ENCODE measurements around the gene CX3CR1.

Gene CX3CR1

DNA sequence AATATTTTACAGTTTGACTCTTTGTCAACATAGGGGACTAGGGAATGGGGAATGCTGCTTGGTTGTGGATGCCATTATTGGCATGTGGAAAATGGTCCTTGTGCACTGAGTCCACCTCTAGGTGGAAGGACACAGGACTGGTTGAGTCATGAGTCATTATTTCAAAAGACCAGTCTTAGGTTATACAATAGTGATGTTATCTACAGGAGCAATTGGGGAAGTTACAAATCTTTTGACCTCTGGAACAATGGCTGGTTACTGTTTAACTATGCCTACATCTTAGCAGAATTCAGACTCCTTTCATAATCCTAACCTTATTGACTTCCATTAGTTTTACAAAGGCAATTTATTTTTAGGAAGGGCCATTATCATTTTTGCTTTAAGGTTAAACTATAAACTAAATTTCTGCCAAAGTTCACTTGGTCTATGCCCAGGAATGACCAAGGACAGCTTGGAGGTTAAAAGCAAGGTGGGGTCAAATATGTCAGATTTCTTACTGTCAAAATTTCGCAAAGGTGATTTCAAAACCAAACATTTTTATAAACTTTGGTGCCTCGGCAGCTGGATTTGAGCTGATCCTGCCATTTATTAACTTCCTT is 37.8 kb upstream of the CX3CR1 start:
- no peak overlapping the region for H3K4me3 ChIP-seq (ENCODE audit: low read depth, low read length)
- no peaks in the 10 kb centered on the region for H3K9me3 ChIP-seq (ENCODE audit: control insufficient read depth, insufficient read depth, low read length)
- H3K9ac ChIP-seq (ENCODE audit: low read depth, low read length) = no peak overlapping the region
- no peaks in the 10 kb centered on the region for H3K36me3 ChIP-seq (ENCODE audit: control insufficient read depth, insufficient read depth, low read length)
- H3K27me3 ChIP-seq (ENCODE audit: control insufficient read depth, insufficient read depth, low read length) = no peaks in the 10 kb centered on the region
- no peaks in the 10 kb centered on the region for H3K4me1 ChIP-seq (ENCODE audit: control insufficient read depth, insufficient read depth, low read length)

DNA sequence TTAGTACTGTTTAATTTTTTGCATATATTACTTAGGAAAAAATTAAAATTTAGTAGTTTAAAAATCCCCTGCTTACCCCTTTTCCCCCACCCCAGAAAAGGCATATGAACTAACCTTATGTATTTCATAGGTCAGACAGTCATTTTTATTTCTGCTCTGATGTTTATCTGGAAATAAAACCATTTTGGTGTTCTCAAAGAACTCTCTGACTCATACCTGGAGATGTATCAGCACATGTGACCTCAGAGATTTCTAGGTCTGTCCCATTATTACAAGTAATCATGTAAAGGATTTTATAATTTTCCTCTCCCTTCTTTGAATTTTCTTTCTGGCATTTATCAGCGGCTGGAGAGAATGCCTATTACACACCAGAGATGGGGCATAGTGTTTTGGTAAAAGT is 35.6 kb upstream of the CX3CR1 start:
- H3K36me3 ChIP-seq (ENCODE audit: control insufficient read depth, insufficient read depth, low read length) = no peaks in the 10 kb centered on the region
- no peak overlapping the region for H3K4me3 ChIP-seq (ENCODE audit: low read depth, low read length)
- H3K4me1 ChIP-seq (ENCODE audit: control insufficient read depth, insufficient read depth, low read length) = no peaks in the 10 kb centered on the region
- H3K27me3 ChIP-seq (ENCODE audit: control insufficient read depth, insufficient read depth, low read length) = no peaks in the 10 kb centered on the region
- no peaks in the 10 kb centered on the region for H3K9me3 ChIP-seq (ENCODE audit: control insufficient read depth, insufficient read depth, low read length)
- no peak overlapping the region for H3K9ac ChIP-seq (ENCODE audit: low read depth, low read length)

DNA sequence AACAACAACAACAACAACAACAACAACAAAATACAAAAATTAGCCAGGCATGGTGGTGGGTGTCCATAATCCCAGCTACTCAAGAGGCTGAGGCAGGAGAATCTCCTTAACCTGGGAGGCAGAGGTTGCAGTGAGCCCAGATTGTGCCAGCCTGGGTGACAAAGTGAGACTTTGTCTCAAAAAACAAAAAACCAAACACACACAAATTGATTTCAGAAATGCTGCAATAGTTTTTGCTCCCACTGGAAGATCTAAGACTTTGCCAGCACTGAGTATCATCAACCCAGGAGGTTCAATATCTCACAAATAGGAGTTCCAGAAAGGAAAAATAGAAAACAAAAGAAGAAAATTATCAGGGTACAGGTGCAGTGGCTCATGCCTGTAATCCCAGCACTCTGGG is 33.5 kb upstream of the CX3CR1 start:
- Histone ChIP-seq H3K36me3 (ENCODE audit: control insufficient read depth, insufficient read depth, low read length) (no peaks in the 10 kb centered on the region), H3K4me3 (ENCODE audit: low read depth, low read length) (no peak overlapping the region), H3K9ac (ENCODE audit: low read depth, low read length) (no peak overlapping the region), H3K4me1 (ENCODE audit: control insufficient read depth, insufficient read depth, low read length) (no peaks in the 10 kb centered on the region), H3K9me3 (ENCODE audit: control insufficient read depth, insufficient read depth, low read length) (no peaks in the 10 kb centered on the region), H3K27me3 (ENCODE audit: control insufficient read depth, insufficient read depth, low read length) (no peaks in the 10 kb centered on the region)

DNA sequence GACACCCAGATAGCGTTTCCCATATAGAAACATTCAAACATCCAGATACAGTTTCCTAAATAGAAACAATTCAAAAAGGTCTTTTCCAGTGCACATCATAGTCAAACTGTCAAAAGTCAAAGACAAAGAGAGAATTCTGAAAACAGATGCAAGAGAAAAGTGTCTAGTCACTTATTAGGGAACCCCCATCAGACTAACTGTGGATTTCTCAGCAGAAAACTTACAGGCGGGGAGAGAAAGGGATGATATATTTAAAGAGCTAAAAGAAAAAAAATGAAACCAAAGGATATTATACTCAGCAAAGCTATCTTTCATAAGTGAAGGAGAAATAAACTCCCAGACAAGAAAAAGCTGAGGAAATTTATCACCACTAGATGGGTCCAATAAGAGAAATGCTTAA is 22.3 kb upstream of the CX3CR1 start:
- Histone ChIP-seq H3K27me3 (ENCODE audit: control insufficient read depth, insufficient read depth, low read length) (no peaks in the 10 kb centered on the region), H3K4me3 (ENCODE audit: low read depth, low read length) (no peak overlapping the region), H3K36me3 (ENCODE audit: control insufficient read depth, insufficient read depth, low read length) (no peaks in the 10 kb centered on the region), H3K9ac (ENCODE audit: low read depth, low read length) (no peak overlapping the region), H3K4me1 (ENCODE audit: control insufficient read depth, insufficient read depth, low read length) (no peaks in the 10 kb centered on the region), H3K9me3 (ENCODE audit: control insufficient read depth, insufficient read depth, low read length) (no peaks in the 10 kb centered on the region)

DNA sequence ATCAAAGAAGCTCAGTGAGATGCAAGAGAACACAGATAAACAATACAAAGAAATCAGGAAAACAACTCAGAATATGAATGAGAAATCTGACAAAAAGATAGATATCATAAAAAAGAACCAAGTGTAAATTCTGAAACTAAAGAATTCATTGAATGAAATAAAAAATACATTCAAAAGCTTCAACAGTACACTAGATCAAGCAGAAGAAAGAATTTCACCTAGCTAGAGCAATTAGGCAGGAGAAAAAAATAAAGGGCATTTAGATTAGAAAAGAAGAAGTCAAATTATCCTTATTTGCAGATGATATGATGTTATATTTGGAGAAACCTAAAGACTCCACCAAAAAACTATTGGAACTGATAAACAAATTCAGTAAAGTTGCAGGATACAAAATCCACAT is 19.4 kb upstream of the CX3CR1 start:
- no peaks in the 10 kb centered on the region for H3K27me3 ChIP-seq (ENCODE audit: control insufficient read depth, insufficient read depth, low read length)
- H3K36me3 ChIP-seq (ENCODE audit: control insufficient read depth, insufficient read depth, low read length) = no peaks in the 10 kb centered on the region
- H3K9ac ChIP-seq (ENCODE audit: low read depth, low read length) = no peak overlapping the region
- no peak overlapping the region for H3K4me3 ChIP-seq (ENCODE audit: low read depth, low read length)
- no peaks in the 10 kb centered on the region for H3K9me3 ChIP-seq (ENCODE audit: control insufficient read depth, insufficient read depth, low read length)
- H3K4me1 ChIP-seq (ENCODE audit: control insufficient read depth, insufficient read depth, low read length) = no peaks in the 10 kb centered on the region

DNA sequence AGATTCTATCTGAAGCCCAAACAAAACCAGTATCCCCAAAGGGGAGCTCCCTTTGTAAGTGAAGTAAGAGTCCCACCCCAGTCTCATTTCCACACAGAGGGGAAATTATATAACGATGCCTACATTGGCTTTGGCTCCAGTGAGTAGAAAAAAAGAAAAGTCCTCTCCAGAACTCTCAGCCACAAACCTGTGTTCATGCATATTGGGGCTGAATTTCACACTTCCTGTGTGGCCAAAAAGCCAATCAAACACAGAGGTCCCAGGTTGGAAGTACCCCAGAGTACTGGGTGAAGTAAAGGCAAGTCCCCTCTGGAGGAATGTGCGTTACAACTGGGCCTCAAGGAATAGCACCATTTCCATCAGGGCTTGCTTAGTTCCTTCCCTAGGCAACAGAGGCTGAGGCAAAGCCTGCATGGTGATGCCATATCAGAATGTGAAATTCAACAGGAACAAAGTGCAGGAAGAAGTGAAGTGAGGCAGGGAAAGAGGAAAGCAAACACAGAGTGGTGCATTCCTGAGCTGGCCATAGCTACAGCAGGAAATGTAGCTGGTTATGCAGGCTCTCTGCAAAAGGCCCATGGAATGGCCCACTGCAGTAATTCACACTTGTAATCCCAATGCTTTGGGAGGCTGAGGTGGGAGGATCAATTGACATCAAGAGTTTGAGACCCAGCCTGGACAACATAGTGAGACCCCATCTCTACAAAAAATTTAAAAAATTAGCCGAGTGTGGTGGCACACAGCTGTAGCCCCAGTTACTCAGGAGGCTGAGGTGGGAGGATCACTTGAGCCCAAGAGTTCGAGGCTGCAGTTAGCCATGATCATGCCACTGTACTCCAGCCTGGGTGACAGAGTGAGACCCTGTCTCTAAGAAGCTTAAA is 16.6 kb upstream of the CX3CR1 start:
- no peaks in the 10 kb centered on the region for H3K36me3 ChIP-seq (ENCODE audit: control insufficient read depth, insufficient read depth, low read length)
- no peak overlapping the region for H3K9ac ChIP-seq (ENCODE audit: low read depth, low read length)
- no peaks in the 10 kb centered on the region for H3K27me3 ChIP-seq (ENCODE audit: control insufficient read depth, insufficient read depth, low read length)
- H3K4me1 ChIP-seq (ENCODE audit: control insufficient read depth, insufficient read depth, low read length) = no peaks in the 10 kb centered on the region
- no peak overlapping the region for H3K4me3 ChIP-seq (ENCODE audit: low read depth, low read length)
- H3K9me3 ChIP-seq (ENCODE audit: control insufficient read depth, insufficient read depth, low read length) = no peaks in the 10 kb centered on the region

DNA sequence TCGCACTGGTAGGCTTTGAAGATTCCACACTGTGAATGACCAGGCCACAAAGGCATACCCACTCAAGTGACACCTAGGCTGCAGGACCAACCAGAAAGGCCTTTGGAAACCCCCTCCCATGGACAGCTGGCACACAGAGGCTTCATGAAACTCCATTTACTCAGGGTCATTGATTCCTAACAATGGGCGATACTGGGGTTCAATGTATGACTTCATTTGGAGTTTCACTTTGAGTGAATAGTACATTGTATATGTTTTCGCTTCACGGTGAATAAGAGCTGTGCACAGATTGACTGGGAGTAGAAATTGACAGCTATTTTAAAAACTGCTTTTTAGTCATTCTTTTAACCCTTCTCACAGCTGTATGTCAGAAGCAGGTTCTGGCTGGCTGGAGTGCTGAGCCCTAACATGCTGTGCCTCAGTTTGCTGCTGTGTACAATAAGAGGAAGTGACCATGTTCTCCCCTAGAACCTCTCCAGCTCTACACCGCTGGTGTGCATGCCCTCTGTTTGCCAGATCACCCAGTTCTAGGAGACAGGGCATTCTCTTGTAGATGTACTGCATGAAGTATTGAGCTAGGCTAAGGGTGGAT is 15.4 kb upstream of the CX3CR1 start:
- Histone ChIP-seq H3K4me3 (ENCODE audit: low read depth, low read length) (no peak overlapping the region), H3K27me3 (ENCODE audit: control insufficient read depth, insufficient read depth, low read length) (no peaks in the 10 kb centered on the region), H3K9me3 (ENCODE audit: control insufficient read depth, insufficient read depth, low read length) (no peaks in the 10 kb centered on the region), H3K9ac (ENCODE audit: low read depth, low read length) (no peak overlapping the region), H3K4me1 (ENCODE audit: control insufficient read depth, insufficient read depth, low read length) (no peaks in the 10 kb centered on the region), H3K36me3 (ENCODE audit: control insufficient read depth, insufficient read depth, low read length) (no peaks in the 10 kb centered on the region)

DNA sequence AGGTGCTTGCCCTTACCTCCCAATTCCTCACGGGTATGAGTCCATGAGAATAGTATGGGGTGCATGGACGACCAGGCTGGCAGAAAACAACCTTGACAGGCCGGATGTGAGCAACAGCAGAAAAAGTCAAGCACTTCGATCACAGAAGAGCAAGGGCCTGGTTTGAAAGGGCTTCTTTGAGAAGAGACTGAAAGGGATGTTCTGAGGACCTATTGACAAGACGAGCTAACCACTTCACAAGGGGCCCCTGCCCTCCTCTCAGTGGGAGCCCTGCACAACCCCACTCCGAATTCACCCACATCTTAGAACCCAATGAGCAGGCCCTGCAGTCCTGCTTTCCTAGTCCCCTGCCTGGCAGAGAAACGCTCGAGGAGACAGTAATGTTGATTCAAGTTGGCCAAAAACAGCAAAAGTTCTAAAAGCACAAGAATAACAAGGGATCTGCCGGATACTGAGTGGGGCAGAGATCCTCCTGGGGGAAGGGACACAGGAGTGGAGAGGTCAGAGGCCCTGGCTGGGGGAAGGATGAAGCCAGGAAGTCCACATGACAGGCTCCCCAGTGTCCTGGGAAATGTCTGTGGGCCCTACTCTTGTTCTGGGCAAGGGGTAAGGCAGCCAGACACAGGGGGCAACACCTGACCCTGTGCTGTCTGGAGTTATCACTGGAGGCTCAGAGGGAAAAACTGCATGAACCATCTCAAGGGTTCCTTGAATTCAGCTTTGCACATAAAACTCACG is 14.8 kb upstream of the CX3CR1 start:
- no peak overlapping the region for H3K9ac ChIP-seq (ENCODE audit: low read depth, low read length)
- no peak overlapping the region for H3K4me3 ChIP-seq (ENCODE audit: low read depth, low read length)
- no peaks in the 10 kb centered on the region for H3K27me3 ChIP-seq (ENCODE audit: control insufficient read depth, insufficient read depth, low read length)
- no peaks in the 10 kb centered on the region for H3K4me1 ChIP-seq (ENCODE audit: control insufficient read depth, insufficient read depth, low read length)
- H3K36me3 ChIP-seq (ENCODE audit: control insufficient read depth, insufficient read depth, low read length) = no peaks in the 10 kb centered on the region
- H3K9me3 ChIP-seq (ENCODE audit: control insufficient read depth, insufficient read depth, low read length) = no peaks in the 10 kb centered on the region

DNA sequence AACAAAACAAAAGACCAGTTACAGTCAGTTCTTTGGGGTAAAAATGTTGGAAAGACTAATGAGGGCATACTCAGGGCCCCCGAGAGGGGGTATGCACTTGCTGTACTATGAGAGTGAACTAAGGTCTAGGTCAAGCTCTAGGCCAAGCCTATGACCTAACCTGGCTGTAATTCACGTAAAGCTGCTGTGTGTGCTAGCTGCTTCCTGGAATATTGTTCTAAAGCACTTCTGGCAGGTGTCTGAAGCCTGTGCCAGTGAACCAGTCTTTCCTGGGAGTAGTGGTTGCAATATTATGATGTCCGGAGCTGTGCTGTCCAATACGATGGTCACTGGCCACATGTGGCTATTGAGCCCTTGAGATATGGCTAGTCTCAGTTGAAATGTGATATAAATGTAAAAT is 13.1 kb upstream of the CX3CR1 start:
- no peak overlapping the region for H3K4me3 ChIP-seq (ENCODE audit: low read depth, low read length)
- H3K4me1 ChIP-seq (ENCODE audit: control insufficient read depth, insufficient read depth, low read length) = peaks cover 2% of the 10 kb centered on the region
- H3K36me3 ChIP-seq (ENCODE audit: control insufficient read depth, insufficient read depth, low read length) = no peaks in the 10 kb centered on the region
- H3K9me3 ChIP-seq (ENCODE audit: control insufficient read depth, insufficient read depth, low read length) = no peaks in the 10 kb centered on the region
- no peak overlapping the region for H3K9ac ChIP-seq (ENCODE audit: low read depth, low read length)
- H3K27me3 ChIP-seq (ENCODE audit: control insufficient read depth, insufficient read depth, low read length) = no peaks in the 10 kb centered on the region

DNA sequence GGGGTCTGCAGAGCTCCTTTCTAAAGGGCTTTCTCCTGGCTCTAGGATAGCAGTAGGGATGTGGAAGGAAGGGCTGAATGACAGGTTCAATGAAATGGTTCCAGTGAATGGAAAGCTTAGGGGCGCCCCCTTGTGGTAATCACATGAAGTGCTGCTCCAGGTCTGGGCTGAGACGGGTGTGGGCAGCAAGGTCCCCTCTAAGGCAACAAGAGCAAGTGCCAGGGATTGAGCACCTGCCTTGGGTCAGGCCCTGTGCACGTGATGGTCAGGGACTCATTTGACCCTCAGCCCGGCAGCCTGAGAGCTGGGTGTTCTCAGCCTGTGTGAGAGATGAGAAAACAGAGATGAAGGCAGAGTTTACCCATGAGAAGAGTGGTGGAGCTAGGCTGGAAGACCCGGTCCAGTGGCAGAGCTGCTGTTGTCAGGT is 12.1 kb upstream of the CX3CR1 start:
- Histone ChIP-seq H3K36me3 (ENCODE audit: control insufficient read depth, insufficient read depth, low read length) (no peaks in the 10 kb centered on the region), H3K4me3 (ENCODE audit: low read depth, low read length) (no peak overlapping the region), H3K9me3 (ENCODE audit: control insufficient read depth, insufficient read depth, low read length) (no peaks in the 10 kb centered on the region), H3K27me3 (ENCODE audit: control insufficient read depth, insufficient read depth, low read length) (no peaks in the 10 kb centered on the region), H3K4me1 (ENCODE audit: control insufficient read depth, insufficient read depth, low read length) (peaks cover 2% of the 10 kb centered on the region), H3K9ac (ENCODE audit: low read depth, low read length) (no peak overlapping the region)

DNA sequence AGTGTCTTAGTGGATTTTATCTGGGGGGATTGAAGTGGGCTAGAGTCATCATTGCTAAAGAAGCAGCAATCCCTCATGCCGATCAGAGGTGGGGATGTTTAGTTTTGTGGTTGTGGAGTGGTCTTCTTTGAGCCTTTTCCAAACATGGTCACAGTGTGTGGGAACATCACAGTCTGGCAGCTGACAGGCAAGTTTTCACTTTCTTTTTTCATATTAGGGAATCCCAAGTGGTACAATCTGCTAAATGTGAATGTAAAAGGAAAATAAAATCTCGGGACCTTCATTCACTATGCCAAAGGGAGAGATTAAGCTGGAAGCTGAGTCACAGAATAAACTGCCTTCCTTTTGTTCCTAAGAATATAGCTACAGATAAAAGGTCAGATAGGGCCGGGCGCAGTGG is 10.4 kb upstream of the CX3CR1 start:
- H3K9ac ChIP-seq (ENCODE audit: low read depth, low read length) = no peak overlapping the region

More for the DNA sequence above, 10.4 kb upstream of the CX3CR1 start:
- H3K4me3 ChIP-seq (ENCODE audit: low read depth, low read length) = no peak overlapping the region
- H3K36me3 ChIP-seq (ENCODE audit: control insufficient read depth, insufficient read depth, low read length) = no peaks in the 10 kb centered on the region
- H3K27me3 ChIP-seq (ENCODE audit: control insufficient read depth, insufficient read depth, low read length) = no peaks in the 10 kb centered on the region
- peaks cover 2% of the 10 kb centered on the region for H3K4me1 ChIP-seq (ENCODE audit: control insufficient read depth, insufficient read depth, low read length)
- H3K9me3 ChIP-seq (ENCODE audit: control insufficient read depth, insufficient read depth, low read length) = no peaks in the 10 kb centered on the region

All from iPS-15b (cell line).